ENCODE data around the gene ZNF831.

Gene ZNF831

DNA sequence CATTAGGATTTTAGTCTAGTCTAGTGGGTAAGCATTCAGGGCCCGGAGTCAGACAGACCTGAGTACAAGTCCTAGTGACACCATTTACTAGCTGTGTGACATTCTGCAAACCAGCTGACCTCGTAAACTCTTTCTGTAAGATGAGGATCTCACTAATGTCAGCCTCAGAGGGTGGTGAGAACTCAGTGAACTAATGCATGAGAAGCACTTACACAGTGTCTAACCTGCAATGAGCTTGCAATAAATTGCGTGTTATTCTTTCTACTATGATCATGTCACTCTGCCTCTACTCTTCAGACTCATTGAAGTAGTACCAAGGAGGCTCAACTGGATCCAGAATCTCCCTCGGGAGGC, 41.1 kb upstream of the ZNF831 start:
- no peak for TF ChIP-seq CTCF (IDR thresholded peaks at IDR 0.05; ENCODE audit: insufficient read depth, low read depth, low read length, missing control alignments)
- H3K4me3 ChIP-seq (ENCODE audit: low read depth, low read length) = no peak overlapping the region
- DNase-seq (ENCODE audit: low read depth) = no peak

- no peak overlapping the region for H3K4me3 ChIP-seq (ENCODE audit: low read depth, low read length)
- DNase-seq (ENCODE audit: low read depth) = no peak
- TF ChIP-seq CTCF (IDR thresholded peaks at IDR 0.05; ENCODE audit: insufficient read depth, low read depth, low read length, missing control alignments) = no peak
Measured at GRCh38 chr20:59123011-59123677, 40.5 kb upstream of the ZNF831 start.

GRCh38 chr20:59123678-59124255, 39.9 kb upstream of the ZNF831 start:
- no peak for TF ChIP-seq CTCF (IDR thresholded peaks at IDR 0.05; ENCODE audit: insufficient read depth, low read depth, low read length, missing control alignments)
- H3K4me3 ChIP-seq (ENCODE audit: low read depth, low read length) = no peak overlapping the region
- no peak for DNase-seq (ENCODE audit: low read depth)

DNA sequence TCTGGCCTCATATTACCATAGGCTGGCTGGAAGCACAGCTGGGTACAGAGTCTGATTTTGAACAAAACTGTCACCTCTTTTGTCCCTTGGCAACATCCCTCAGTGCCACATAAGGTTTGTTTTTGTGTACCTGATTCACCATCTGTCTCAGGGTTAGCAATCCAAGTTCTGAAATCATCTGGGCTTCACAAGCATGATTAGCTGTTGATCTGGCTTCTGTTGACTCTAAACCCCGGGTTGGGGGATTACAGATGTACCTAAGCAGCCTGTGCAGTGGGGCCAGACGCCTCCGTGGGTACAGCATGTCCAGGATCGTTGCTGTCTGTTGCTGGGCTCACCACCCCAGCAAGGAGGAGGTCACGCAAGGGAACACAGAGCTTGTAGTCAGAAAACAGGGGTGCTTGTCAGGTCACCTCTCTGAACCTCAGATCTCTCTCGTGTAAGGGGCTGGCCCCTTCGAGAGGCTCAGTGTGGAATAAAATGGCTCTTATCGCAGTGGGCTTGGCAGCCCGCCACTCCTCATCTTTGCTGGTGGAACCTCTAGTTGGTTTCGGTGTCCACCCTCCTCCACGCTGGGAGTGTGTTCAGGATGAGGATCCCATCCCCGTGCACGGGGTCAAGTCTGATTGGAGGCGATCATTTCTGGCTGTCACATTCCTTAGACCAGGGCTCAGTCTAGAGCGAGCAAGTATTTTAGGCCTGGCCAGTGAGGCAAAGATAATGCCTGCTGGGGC, 39.2 kb upstream of the ZNF831 start:
- no peak for DNase-seq (ENCODE audit: low read depth)
- no peak overlapping the region for H3K4me3 ChIP-seq (ENCODE audit: low read depth, low read length)

DNA sequence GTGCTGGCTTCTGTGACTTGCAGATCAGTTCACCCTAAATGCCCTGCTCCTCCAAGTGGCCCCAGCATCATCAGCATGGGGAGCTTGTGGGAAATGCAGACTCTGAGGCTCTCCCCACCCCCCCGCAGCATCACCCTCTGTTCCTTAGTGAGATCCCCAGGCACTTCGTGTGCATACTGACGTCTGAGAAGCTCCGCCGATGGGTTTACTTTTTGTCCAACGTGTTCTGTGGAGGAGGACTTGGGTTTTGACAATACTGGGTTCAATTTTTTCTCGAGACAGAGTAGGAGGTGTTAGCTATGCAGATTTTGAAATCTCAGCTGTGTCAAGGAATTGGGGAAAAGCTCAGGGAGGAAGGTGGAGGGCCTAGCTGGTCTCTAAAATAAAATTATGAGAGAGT, 38.3 kb upstream of the ZNF831 start:
- DNase-seq (ENCODE audit: low read depth) = no peak
- H3K4me3 ChIP-seq (ENCODE audit: low read depth, low read length) = no peak overlapping the region
- no peak for TF ChIP-seq CTCF (IDR thresholded peaks at IDR 0.05; ENCODE audit: insufficient read depth, low read depth, low read length, missing control alignments)

More for the DNA sequence above, 39.2 kb upstream of the ZNF831 start:
- no peak for TF ChIP-seq CTCF (IDR thresholded peaks at IDR 0.05; ENCODE audit: insufficient read depth, low read depth, low read length, missing control alignments)

DNA sequence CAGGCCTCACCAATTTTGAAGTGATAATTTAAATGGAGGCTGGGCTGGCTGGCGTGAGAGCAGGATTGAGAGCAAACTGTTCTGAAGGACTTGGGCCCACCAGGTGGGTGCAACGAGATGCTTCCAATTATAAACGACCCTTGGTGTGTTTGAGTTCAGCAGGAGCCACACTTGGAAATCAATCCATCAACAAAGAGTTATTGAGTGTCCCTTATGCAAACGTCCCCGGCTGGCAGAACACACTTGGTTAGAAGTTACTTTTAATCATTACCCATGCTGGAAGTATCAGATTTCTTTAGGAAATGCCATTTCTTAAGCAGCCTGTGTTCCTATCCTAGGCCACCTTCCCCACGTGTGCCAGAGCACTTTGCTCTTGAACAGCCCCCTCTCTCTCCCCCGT, 37.8 kb upstream of the ZNF831 start:
- no peak for TF ChIP-seq CTCF (IDR thresholded peaks at IDR 0.05; ENCODE audit: insufficient read depth, low read depth, low read length, missing control alignments)
- no peak overlapping the region for H3K4me3 ChIP-seq (ENCODE audit: low read depth, low read length)
- DNase-seq (ENCODE audit: low read depth) = no peak

All from GM12865 (cell line).